Colonic mucosa (tissue), 4 donors: ENCODE measurements around the gene TRIM33. TPM values are rescaled to one million over a fixed set of nuclear protein-coding genes. Genes with fewer than 3 reads are reported as not detected.
"Not testable (repeated sequence)": the region's sequence is repeated elsewhere in the genome, so short reads cannot be mapped to it uniquely, and the experiment has no call there.

Experiments
- DNase-seq: peaks from one replicate; pipeline ENCODE4 v3.0.0-alpha.2; 2020
- H3K27ac ChIP-seq: fragments of 200-600 bp; one replicate; pipeline ENCODE4 v1.8.0; 2021
- H3K27me3 ChIP-seq: fragments of 200-600 bp; one replicate; pipeline ENCODE4 v1.8.0; 2021
- H3K36me3 ChIP-seq: fragments of 200-600 bp; one replicate; pipeline ENCODE4 v1.8.0; 2021
- H3K4me1 ChIP-seq: fragments of 200-600 bp; one replicate; pipeline ENCODE4 v1.8.0; 2021; ENCODE audit warnings: mild to moderate bottlenecking
- H3K4me3 ChIP-seq: fragments of 200-600 bp; one replicate; pipeline ENCODE4 v1.8.0; 2021
- H3K9ac ChIP-seq, 2 donors: one replicate each; pipeline ENCODE4 v1.7.0; 2013; ENCODE audit warnings: control low read depth in 2 of 2, low read depth in 2 of 2, low read length in 2 of 2
- H3K9me3 ChIP-seq: fragments of 200-600 bp; one replicate; pipeline ENCODE4 v1.8.0; 2021
- intact Hi-C: fragments of 100-400 bp; cut with DNase I; formaldehyde crosslinking; loops from one replicate; pipeline ENCODE4 v1.14.1; 2022
- total RNA-seq, 2 donors: library from RNA; stranded (reverse); fragmentation: NEBNext Ultra II Directional in 1 of 2; extraction: Animal tissue kit (Norgen Biotek cat#: 25700) in 1 of 2; gene quantifications; one replicate each; pipeline ENCODE4 v1.2.1, GENCODE V29; 2021
- TF ChIP-seq, protein P1 (sequence below): fragments of 200-600 bp; IDR thresholded peaks from one replicate; pipeline ENCODE4 v1.8.0; 2022; ENCODE audit warnings: antibody characterized with exemption, mild to moderate bottlenecking
- donor health status: healthy.
- donor health status: DM: no; HTN: no; CAD: no.
- donor health status: DM: no; HTN: no; CAD: no.

Gene TRIM33
- total RNA-seq, 2 donors from 2014 or later, result 26.7 to 29.2 TPM

DNA sequence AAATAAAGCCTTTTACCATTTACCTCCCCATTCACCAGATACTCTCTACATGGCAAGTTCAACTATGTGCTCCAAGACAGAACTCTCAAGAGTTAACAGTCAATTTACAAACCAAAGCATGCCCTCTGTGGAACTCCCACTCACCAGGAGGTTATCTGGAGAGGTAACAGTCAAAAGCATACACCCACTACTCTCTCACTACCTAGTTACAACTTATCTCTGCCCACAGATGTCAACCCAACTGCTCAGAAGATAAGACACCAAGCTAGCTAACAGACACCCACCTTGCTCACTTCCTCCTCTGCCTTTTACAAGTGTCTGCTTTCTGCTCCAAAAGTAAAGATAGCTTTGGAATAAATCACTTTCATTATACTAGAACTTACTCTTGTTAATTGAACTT is 131.0 kb downstream of the TRIM33 start:
- H3K27me3 ChIP-seq, result no peaks in the 10 kb centered on the region
- no peaks in the 10 kb centered on the region for H3K9me3 ChIP-seq
- DNase-seq, result no peak
- no peak overlapping the region for H3K27ac ChIP-seq
- no peaks in the 10 kb centered on the region for H3K36me3 ChIP-seq
- TF ChIP-seq, protein P1, sequence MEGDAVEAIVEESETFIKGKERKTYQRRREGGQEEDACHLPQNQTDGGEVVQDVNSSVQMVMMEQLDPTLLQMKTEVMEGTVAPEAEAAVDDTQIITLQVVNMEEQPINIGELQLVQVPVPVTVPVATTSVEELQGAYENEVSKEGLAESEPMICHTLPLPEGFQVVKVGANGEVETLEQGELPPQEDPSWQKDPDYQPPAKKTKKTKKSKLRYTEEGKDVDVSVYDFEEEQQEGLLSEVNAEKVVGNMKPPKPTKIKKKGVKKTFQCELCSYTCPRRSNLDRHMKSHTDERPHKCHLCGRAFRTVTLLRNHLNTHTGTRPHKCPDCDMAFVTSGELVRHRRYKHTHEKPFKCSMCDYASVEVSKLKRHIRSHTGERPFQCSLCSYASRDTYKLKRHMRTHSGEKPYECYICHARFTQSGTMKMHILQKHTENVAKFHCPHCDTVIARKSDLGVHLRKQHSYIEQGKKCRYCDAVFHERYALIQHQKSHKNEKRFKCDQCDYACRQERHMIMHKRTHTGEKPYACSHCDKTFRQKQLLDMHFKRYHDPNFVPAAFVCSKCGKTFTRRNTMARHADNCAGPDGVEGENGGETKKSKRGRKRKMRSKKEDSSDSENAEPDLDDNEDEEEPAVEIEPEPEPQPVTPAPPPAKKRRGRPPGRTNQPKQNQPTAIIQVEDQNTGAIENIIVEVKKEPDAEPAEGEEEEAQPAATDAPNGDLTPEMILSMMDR, result no peak
- no peak overlapping the region for H3K9ac ChIP-seq
- intact Hi-C loops, result no loop called here
- no peak overlapping the region for H3K4me3 ChIP-seq
- H3K4me1 ChIP-seq, result no peaks in the 10 kb centered on the region

- Histone ChIP-seq H3K9me3 (no peaks in the 10 kb centered on the region), H3K27ac (no peak overlapping the region), H3K4me3 (no peak overlapping the region), H3K9ac (no peak overlapping the region), H3K4me1 (no peaks in the 10 kb centered on the region), H3K27me3 (no peaks in the 10 kb centered on the region), H3K36me3 (no peaks in the 10 kb centered on the region)
- TF ChIP-seq, protein P1, result no peak
- DNase-seq, result no peak
- intact Hi-C loops, result no loop called here
Measured at GRCh38 chr1:114379358-114379757, 131.6 kb downstream of the TRIM33 start.

- Histone ChIP-seq H3K27ac (no peak overlapping the region), H3K9ac (no peak overlapping the region), H3K4me3 (no peak overlapping the region), H3K9me3 (no peaks in the 10 kb centered on the region), H3K36me3 (no peaks in the 10 kb centered on the region), H3K4me1 (no peaks in the 10 kb centered on the region), H3K27me3 (no peaks in the 10 kb centered on the region)
- TF ChIP-seq, protein P1, result no peak
- DNase-seq, result no peak
- intact Hi-C loops, result no loop called here
Measured at GRCh38 chr1:114377356-114377755, 133.6 kb downstream of the TRIM33 start.

- Histone ChIP-seq H3K27me3 (no peaks in the 10 kb centered on the region), H3K4me1 (no peaks in the 10 kb centered on the region), H3K36me3 (no peaks in the 10 kb centered on the region), H3K27ac (no peak overlapping the region), H3K4me3 (no peak overlapping the region), H3K9me3 (no peaks in the 10 kb centered on the region), H3K9ac (no peak overlapping the region)
- intact Hi-C loops, result no loop called here
- DNase-seq, result no peak
- TF ChIP-seq, protein P1, result no peak
Measured at GRCh38 chr1:114369930-114370329, 141.1 kb downstream of the TRIM33 start.

- H3K27ac ChIP-seq, DNase-seq, H3K36me3 ChIP-seq, H3K9ac ChIP-seq, H3K27me3 ChIP-seq, H3K4me1 ChIP-seq, intact Hi-C loops, H3K4me3 ChIP-seq, H3K9me3 ChIP-seq: not testable (repeated sequence)
Measured at GRCh38 chr1:114369266-114369919, 141.6 kb downstream of the TRIM33 start.

- no peak overlapping the region for H3K27ac ChIP-seq
- no peaks in the 10 kb centered on the region for H3K4me1 ChIP-seq
- DNase-seq, result no peak
- H3K4me3 ChIP-seq, result no peak overlapping the region
- H3K27me3 ChIP-seq, result no peaks in the 10 kb centered on the region
- TF ChIP-seq, protein P1, result no peak
- no peaks in the 10 kb centered on the region for H3K9me3 ChIP-seq
- intact Hi-C loops, result no loop called here
- H3K36me3 ChIP-seq, result no peaks in the 10 kb centered on the region
- no peak overlapping the region for H3K9ac ChIP-seq
Measured at GRCh38 chr1:114368560-114369255, 142.3 kb downstream of the TRIM33 start.
